Psoas muscle (tissue), 8 donors: Measurements from ENCODE around the gene ABCC1. TPM values are rescaled to one million over a fixed set of nuclear protein-coding genes. Genes with fewer than 3 reads are reported as not detected.
A peak's percentile ranks its signal among the peaks of the same experiment; 100 is the strongest.

Source experiments
- ATAC-seq, 4 donors: fragments of 200-7000 bp; cut with Tn5 transposase; one replicate each; pipeline ENCODE4 v1.9.1; 2020; ENCODE audit warnings: moderate library complexity in 3 of 4, mild to moderate bottlenecking in 2 of 4
- DNase-seq, 2 donors: peaks; one replicate each; pipeline ENCODE4 v3.0.0-alpha.2; 2020
- H3K27ac ChIP-seq: fragments of 200-600 bp; one replicate; pipeline ENCODE4 v1.8.0; 2022
- H3K27me3 ChIP-seq, 3 donors: fragments of 200-600 bp in 1 of 3; one replicate each; pipeline versions ENCODE4 v1.6.1 to v1.8.0; 2013 to 2022; ENCODE audit warnings: low read length in 2 of 3, mild to moderate bottlenecking in 2 of 3, moderate library complexity in 1 of 3; ENCODE audit not compliant: insufficient read depth in 3 of 3
- H3K36me3 ChIP-seq, 2 donors: fragments of 200-600 bp in 1 of 2; one replicate each; pipeline versions ENCODE4 v1.6.1 to v1.8.0; 2013 to 2022; ENCODE audit warnings: low read depth in 1 of 2, mild to moderate bottlenecking in 1 of 2, moderate library complexity in 1 of 2; ENCODE audit not compliant: insufficient read depth in 1 of 2
- H3K4me1 ChIP-seq: fragments of 200-600 bp; one replicate; pipeline ENCODE4 v1.8.0; 2022
- H3K4me3 ChIP-seq: fragments of 200-600 bp; one replicate; pipeline ENCODE4 v1.8.0; 2022; ENCODE audit warnings: mild to moderate bottlenecking
- H3K9me3 ChIP-seq: fragments of 200-600 bp; one replicate; pipeline ENCODE4 v1.8.0; 2022
- CTCF ChIP-seq: fragments of 200-600 bp; IDR thresholded peaks from one replicate; pipeline ENCODE4 v1.8.0; 2022; ENCODE audit warnings: antibody characterized with exemption
- WGBS, 3 donors: extraction: QIAGEN DNeasy Blood & Tissue Kit; methylation state at CpG; one replicate each; pipeline versions ENCODE4 v1.1.6 to v1.1.7; 2013; 5-methylcytosine and 5-hydroxymethylcytosine counted together
- intact Hi-C, 2 donors: fragments of 100-400 bp; cut with DNase I; formaldehyde crosslinking; loops; one replicate each; pipeline versions ENCODE4 v1.11.0 to v1.14.2; 2022
- polyA plus RNA-seq, 3 donors: library from polyadenylated mRNA; stranded (reverse); fragments of 200-250 nt; gene quantifications; one replicate each; pipeline ENCODE4 v1.2.3, GENCODE V29; 2013
- total RNA-seq, 4 donors: library from RNA; stranded (reverse); fragmentation: NEBNext Ultra II Directional in 2 of 4; extraction: Animal tissue kit (Norgen Biotek cat#: 25700) in 2 of 4; gene quantifications; one replicate each; pipeline versions ENCODE4 v1.2.1 to v1.2.4, GENCODE V29; 2021 to 2023
- donor health status: healthy with polysubstance abuse.
- donor health status: DM: no; HTN: no; CAD: no; lungs with moderate emphysema.
- donor health status: Bipolar disorder and iron deficiency.
- donor health status: healthy.
- donor health status: DM: yes; HTN: yes; CAD: no.
- donor health status: DM: no; HTN: no; CAD: no.
- donor health status: DM: no; HTN: no; CAD: no.
- donor health status: DM: yes; HTN: yes; CAD: no.

The ABCC1 gene
- total and polyA plus RNA-seq, 7 donors = 7.4 to 36.5 (median 20.5) TPM

- H3K36me3 ChIP-seq = peaks cover 3 to 79% of the 10 kb centered on the region in 2 donors
- TF ChIP-seq CTCF = peak; percentile 87
- H3K4me1 ChIP-seq = no peaks in the 10 kb centered on the region
- H3K27ac ChIP-seq = no peak overlapping the region
- no peak overlapping the region for H3K4me3 ChIP-seq
- WGBS, 3 donors = 34 to 44% (median 37%) methylated on average over 11 of the region's 11 CpGs
- ATAC-seq (peak; percentile 86 to 91 (median 88)), DNase-seq (peak; percentile 59 to 75)
- intact Hi-C loops = loop anchor here (1.0 to 5.0 kb wide), 5 partner anchors 250 to 361 kb away; partner anchors contain the start of gene MYH11 (in 1 of the 2)
- H3K27me3 ChIP-seq = no peaks in the 10 kb centered on the region
- H3K9me3 ChIP-seq = peaks cover 6% of the 10 kb centered on the region
These were observed 178.2 kb downstream of the ABCC1 start for GRCh38 chr16:16127469-16128116.

GRCh38 chr16:16131204-16131603 is 181.8 kb downstream of the ABCC1 start:
- WGBS, 3 donors = 85 to 93% (median 92%) methylated on average over 3 of the region's 3 CpGs
- H3K27me3 ChIP-seq = no peaks in the 10 kb centered on the region
- TF ChIP-seq CTCF = no peak
- no peak for ATAC-seq
- H3K9me3 ChIP-seq = no peaks in the 10 kb centered on the region
- H3K4me3 ChIP-seq = no peak overlapping the region
- no peak overlapping the region for H3K27ac ChIP-seq
- no peak for DNase-seq
- peaks cover 3 to 82% of the 10 kb centered on the region in 2 donors for H3K36me3 ChIP-seq
- intact Hi-C loops = no loop called here
- no peaks in the 10 kb centered on the region for H3K4me1 ChIP-seq

- no peaks in the 10 kb centered on the region for H3K4me1 ChIP-seq
- 92 to 95% (median 92%) methylated on average over 15 of the region's 15 CpGs for WGBS, 3 donors
- DNase-seq (no peak), ATAC-seq (no peak)
- no peak overlapping the region for H3K27ac ChIP-seq
- H3K9me3 ChIP-seq = no peaks in the 10 kb centered on the region
- no peak overlapping the region for H3K4me3 ChIP-seq
- no peak for TF ChIP-seq CTCF
- intact Hi-C loops = no loop called here
- no peaks in the 10 kb centered on the region for H3K27me3 ChIP-seq
- peaks cover 8 to 82% of the 10 kb centered on the region in 2 donors for H3K36me3 ChIP-seq
These were observed 182.2 kb downstream of the ABCC1 start for GRCh38 chr16:16131659-16132058.

GRCh38 chr16:16133943-16134604 is 184.7 kb downstream of the ABCC1 start:
- Histone ChIP-seq H3K4me1 (no peaks in the 10 kb centered on the region), H3K4me3 (no peak overlapping the region), H3K36me3 (peaks cover 13 to 97% of the 10 kb centered on the region in 2 donors), H3K27me3 (no peaks in the 10 kb centered on the region), H3K27ac (no peak overlapping the region), H3K9me3 (no peaks in the 10 kb centered on the region)
- ATAC-seq (no peak), DNase-seq (no peak)
- WGBS, 3 donors = 93 to 95% (median 95%) methylated on average over 21 of the region's 21 CpGs
- TF ChIP-seq CTCF = no peak
- intact Hi-C loops = no loop called here
